ENCODE data around the gene TNF. TPM values are rescaled to one million over a fixed set of nuclear protein-coding genes. Genes with fewer than 3 reads are reported as not detected.

TNF gene
- total RNA-seq, result 0.13 TPM in 1 of 2 replicates, not detected in the other

GRCh38 chr6:31575335-31575901, at the start of gene TNF:
Gene TNF (plus strand): TSS chr6:31575565. CDS start chr6:31575742, 177 bp downstream.

GRCh38 chr6:31528821-31529328, 46.5 kb upstream of the TNF start, which contains the start of gene MCCD1:
Gene MCCD1 (plus strand): TSS chr6:31528962. CDS start chr6:31529015, 53 bp downstream.

GRCh38 chr6:31541658-31542521, 33.5 kb upstream of the TNF start, which contains the start of gene DDX39B:
Gene DDX39B (minus strand): TSS chr6:31542003. CDS start chr6:31540532, 1,471 bp downstream.

GRCh38 chr6:31546339-31546957, 28.9 kb upstream of the TNF start, which contains the start of gene ATP6V1G2:
Gene ATP6V1G2 (minus strand): TSS chr6:31546608. CDS start chr6:31546559, 49 bp downstream.

GRCh38 chr6:31546958-31547726, 28.2 kb upstream of the TNF start, which contains the start of gene NFKBIL1:
Gene NFKBIL1 (plus strand): TSS chr6:31547608. CDS start chr6:31547695, 87 bp downstream.

GRCh38 chr6:31572041-31572911, 3.1 kb upstream of the TNF start, which contains the start of gene LTA:
Gene LTA (plus strand): TSS chr6:31572289. CDS start chr6:31572743, 454 bp downstream.

GRCh38 chr6:31582230-31582643, 6.9 kb downstream of the TNF start, which contains the start of gene LTB:
Gene LTB (minus strand): TSS chr6:31582424. CDS start chr6:31582417, 7 bp downstream.

GRCh38 chr6:31586008-31586407, 10.6 kb downstream of the TNF start, which contains the start of gene LST1:
Gene LST1 (plus strand): TSS chr6:31586277. CDS start chr6:31587300, 1,023 bp downstream.

GRCh38 chr6:31614684-31615578, 39.6 kb downstream of the TNF start, which contains the start of gene AIF1:
Gene AIF1 (plus strand): TSS chr6:31615234. CDS start chr6:31615330, 96 bp downstream.

GRCh38 chr6:31620586-31621319, 45.4 kb downstream of the TNF start, which contains the start of gene PRRC2A:
Gene PRRC2A (plus strand): TSS chr6:31620715. CDS start chr6:31622790, 2,075 bp downstream.

Other genes starting within 250 kb of the TNF start
- 1,116 and 1,298 TPM in 2 replicates for gene HLA-B, start 218.4 kb upstream of the TNF start, total RNA-seq
- gene MICA, start 172.0 kb upstream of the TNF start, total RNA-seq, result 34.1 and 56.0 TPM in 2 replicates
- gene MICB, start 77.4 kb upstream of the TNF start, total RNA-seq, result 13.6 and 25.9 TPM in 2 replicates
- not detected in 2 replicates for gene MCCD1, start 46.6 kb upstream of the TNF start, total RNA-seq
- gene DDX39B, start 33.6 kb upstream of the TNF start, total RNA-seq, result 309 and 373 TPM in 2 replicates
- 0.49 and 0.94 TPM in 2 replicates for gene ATP6V1G2, start 29.0 kb upstream of the TNF start, total RNA-seq
- gene NFKBIL1, start 28.0 kb upstream of the TNF start, total RNA-seq, result 18.3 and 27.2 TPM in 2 replicates
- gene LTA, start 3.3 kb upstream of the TNF start, total RNA-seq, result not detected in 2 replicates
- gene LTB, start 6.9 kb downstream of the TNF start, total RNA-seq, result 4.9 and 39.7 TPM in 2 replicates
- gene LST1, start 10.7 kb downstream of the TNF start, total RNA-seq, result 0.32 and 0.57 TPM in 2 replicates
- gene NCR3, start 17.4 kb downstream of the TNF start, total RNA-seq, result not detected in 2 replicates
- not detected in 2 replicates for gene AIF1, start 39.7 kb downstream of the TNF start, total RNA-seq
- gene PRRC2A, start 45.1 kb downstream of the TNF start, total RNA-seq, result 21.0 and 56.6 TPM in 2 replicates
- 83.2 and 204 TPM in 2 replicates for gene BAG6, start 77.1 kb downstream of the TNF start, total RNA-seq
- gene APOM, start 80.3 kb downstream of the TNF start, total RNA-seq, result 0.16 and 0.25 TPM in 2 replicates
- gene C6orf47, start 85.2 kb downstream of the TNF start, total RNA-seq, result 18.5 and 21.6 TPM in 2 replicates
- 11.8 and 12.3 TPM in 2 replicates for gene GPANK1, start 89.4 kb downstream of the TNF start, total RNA-seq
- 77.5 and 79.2 TPM in 2 replicates for gene CSNK2B, start 90.5 kb downstream of the TNF start, total RNA-seq
- 1.1 and 5.3 TPM in 2 replicates for gene LY6G5B, start 94.4 kb downstream of the TNF start, total RNA-seq
- 1.8 and 2.1 TPM in 2 replicates for gene LY6G5C, start 105.5 kb downstream of the TNF start, total RNA-seq
- gene ABHD16A, start 127.8 kb downstream of the TNF start, total RNA-seq, result 48.6 and 84.4 TPM in 2 replicates
- not detected in 2 replicates for gene LY6G6F, start 131.3 kb downstream of the TNF start, total RNA-seq
- not detected in 2 replicates for gene LY6G6D, start 139.8 kb downstream of the TNF start, total RNA-seq
- not detected in 2 replicates for gene LY6G6C, start 146.2 kb downstream of the TNF start, total RNA-seq
- gene MPIG6B, start 147.8 kb downstream of the TNF start, total RNA-seq, result not detected in 2 replicates
- gene DDAH2, start 153.7 kb downstream of the TNF start, total RNA-seq, result 86.0 and 129 TPM in 2 replicates
- gene CLIC1, start 161.0 kb downstream of the TNF start, total RNA-seq, result 347 and 730 TPM in 2 replicates
- gene MSH5, start 164.4 kb downstream of the TNF start, total RNA-seq, result 4.9 and 5.8 TPM in 2 replicates
- 1.3 and 2.9 TPM in 2 replicates for gene SAPCD1, start 187.1 kb downstream of the TNF start, total RNA-seq
- gene VWA7, start 201.8 kb downstream of the TNF start, total RNA-seq, result 0.32 and 0.38 TPM in 2 replicates
- 40.8 and 104 TPM in 2 replicates for gene VARS1, start 220.2 kb downstream of the TNF start, total RNA-seq
- 24.1 and 37.2 TPM in 2 replicates for gene LSM2, start 231.4 kb downstream of the TNF start, total RNA-seq
- gene HSPA1L, start 239.7 kb downstream of the TNF start, total RNA-seq, result 0.81 and 1.8 TPM in 2 replicates
- gene HSPA1A, start 240.0 kb downstream of the TNF start, total RNA-seq, result 98.4 and 221 TPM in 2 replicates

Data from bladder microvascular endothelial cell (primary cell).